Left ventricle myocardium inferior (tissue), 1 donor: ENCODE results near the gene HNRNPH2. TPM values are rescaled to one million over a fixed set of nuclear protein-coding genes. Genes with fewer than 3 reads are reported as not detected.

ENCODE experiments used
- DNase-seq: peaks from one replicate; pipeline ENCODE4 v3.0.0-alpha.2; 2020
- H3K27ac ChIP-seq: fragments of 200-600 bp; replicated peaks from 2 replicates; pipeline ENCODE4 v1.8.0; 2021
- H3K27me3 ChIP-seq: fragments of 200-600 bp; 2 replicates; pipeline ENCODE4 v1.8.0; 2021; ENCODE audit warnings: low read depth
- H3K36me3 ChIP-seq: fragments of 200-600 bp; 2 replicates; pipeline ENCODE4 v1.8.0; 2021
- H3K4me1 ChIP-seq: fragments of 200-600 bp; 2 replicates; pipeline ENCODE4 v1.8.0; 2021
- H3K4me3 ChIP-seq: fragments of 200-600 bp; 2 replicates; pipeline ENCODE4 v1.8.0; 2021; ENCODE audit warnings: mild to moderate bottlenecking, moderate library complexity
- H3K9me3 ChIP-seq: fragments of 200-600 bp; replicated peaks from 2 replicates; pipeline ENCODE4 v1.8.0; 2021
- CTCF ChIP-seq: fragments of 200-600 bp; IDR thresholded peaks from 2 replicates; pipeline ENCODE4 v1.8.0; 2021; ENCODE audit warnings: antibody characterized with exemption, mild to moderate bottlenecking, borderline replicate concordance
- intact Hi-C: fragments of 100-400 bp; cut with micrococcal nuclease; formaldehyde crosslinking; loops from one replicate; pipeline ENCODE4 v1.11.0; 2022
- total RNA-seq: library from RNA; stranded (reverse); fragmentation: NEBNext Ultra II Directional; extraction: Animal tissue kit (Norgen Biotek cat#: 25700); gene quantifications from one replicate; pipeline ENCODE4 v1.2.1, GENCODE V29; 2021
- donor health status: DM: no; HTN: yes; CAD: no; lungs with severe emphysema.

HNRNPH2 gene
- total RNA-seq, 1 donor from 2014 or later: 51.4 TPM

GRCh38 chrX:101390664-101391525, 17.1 kb upstream of the HNRNPH2 start, which contains the start of gene RPL36A:
Gene RPL36A, plus strand, starts transcription at chrX:101391011. Its CDS starts 33 bp downstream, at chrX:101391044.
- Histone ChIP-seq H3K36me3 (no peaks in the 10 kb centered on the region), H3K27me3 (no peaks in the 10 kb centered on the region), H3K9me3 (no peaks in the 10 kb centered on the region), H3K4me1 (peaks cover 15% of the 10 kb centered on the region), H3K27ac (peak within 1 kb of the TSS; percentile 67), H3K4me3 (peak within 1 kb of the TSS; percentile 74)
- DNase-seq: peak; percentile 84
- TF ChIP-seq CTCF: peak; percentile 80
- intact Hi-C loops: no loop called here

GRCh38 chrX:101391831-101392230, 16.2 kb upstream of the HNRNPH2 start:
- peaks cover 15% of the 10 kb centered on the region for H3K4me1 ChIP-seq
- H3K36me3 ChIP-seq: no peaks in the 10 kb centered on the region
- peak overlapping the region; percentile 74 for H3K4me3 ChIP-seq
- no peak for DNase-seq
- H3K9me3 ChIP-seq: no peaks in the 10 kb centered on the region
- intact Hi-C loops: no loop called here
- no peaks in the 10 kb centered on the region for H3K27me3 ChIP-seq
- no peak for TF ChIP-seq CTCF
- H3K27ac ChIP-seq: peak overlapping the region; percentile 67

- DNase-seq: no peak
- no peak for TF ChIP-seq CTCF
- intact Hi-C loops: no loop called here
- no peaks in the 10 kb centered on the region for H3K27me3 ChIP-seq
- no peak overlapping the region for H3K4me3 ChIP-seq
- no peak overlapping the region for H3K27ac ChIP-seq
- no peaks in the 10 kb centered on the region for H3K36me3 ChIP-seq
- peaks cover 15% of the 10 kb centered on the region for H3K4me1 ChIP-seq
- H3K9me3 ChIP-seq: no peaks in the 10 kb centered on the region
These were observed 14.3 kb upstream of the HNRNPH2 start for GRCh38 chrX:101393530-101394305.

GRCh38 chrX:101394372-101394771, 13.7 kb upstream of the HNRNPH2 start:
- TF ChIP-seq CTCF: no peak
- no peaks in the 10 kb centered on the region for H3K36me3 ChIP-seq
- H3K27ac ChIP-seq: no peak overlapping the region
- H3K4me3 ChIP-seq: no peak overlapping the region
- H3K4me1 ChIP-seq: peaks cover 15% of the 10 kb centered on the region
- intact Hi-C loops: no loop called here
- DNase-seq: no peak
- H3K27me3 ChIP-seq: no peaks in the 10 kb centered on the region
- H3K9me3 ChIP-seq: no peaks in the 10 kb centered on the region

- Histone ChIP-seq H3K27ac (no peak overlapping the region), H3K4me1 (peaks cover 9% of the 10 kb centered on the region), H3K9me3 (no peaks in the 10 kb centered on the region), H3K36me3 (no peaks in the 10 kb centered on the region), H3K4me3 (no peak overlapping the region), H3K27me3 (no peaks in the 10 kb centered on the region)
- TF ChIP-seq CTCF: no peak
- DNase-seq: no peak
- intact Hi-C loops: no loop called here
These were observed 12.2 kb upstream of the HNRNPH2 start for GRCh38 chrX:101395789-101396188.
